Measurements from ENCODE around the gene TGM5. TPM values are rescaled to one million over a fixed set of nuclear protein-coding genes. Genes with fewer than 3 reads are reported as not detected.
"Not testable (repeated sequence)": the region's sequence is repeated elsewhere in the genome, so short reads cannot be mapped to it uniquely, and the experiment has no call there.

Gene TGM5
- total RNA-seq, 2 donors from 2014 or later, result not detected

GRCh38 chr15:43207024-43207423, 59.7 kb downstream of the TGM5 start:
- intact Hi-C loops (cut with DNase I), result no loop called here
- ATAC-seq, result no peak
- DNase-seq, result no peak

GRCh38 chr15:43206054-43206453, 60.7 kb downstream of the TGM5 start:
- intact Hi-C loops (cut with DNase I), result no loop called here
- ATAC-seq (no peak), DNase-seq (no peak)

GRCh38 chr15:43204016-43204901, 62.5 kb downstream of the TGM5 start:
- ATAC-seq (peak; percentile 64 to 73), DNase-seq (peak; percentile 65)
- intact Hi-C loops (cut with DNase I), result loop anchor here in 1 of 2 donors (1.0 kb wide), 1 partner anchor 17 kb away; no protein-coding TSS in a partner anchor

- intact Hi-C loops (cut with DNase I), result no loop called here
- ATAC-seq (no peak), DNase-seq (no peak)
Observed at GRCh38 chr15:43199945-43200488, 66.7 kb downstream of the TGM5 start.

- intact Hi-C loops (cut with DNase I), result no loop called here
- no peak for DNase-seq
- no peak for ATAC-seq
Observed at GRCh38 chr15:43198992-43199391, 67.7 kb downstream of the TGM5 start.

- ATAC-seq; DNase-seq; intact Hi-C loops (cut with DNase I): not testable (repeated sequence)
Observed at GRCh38 chr15:43198556-43198955, 68.2 kb downstream of the TGM5 start.

- intact Hi-C loops (cut with DNase I); ATAC-seq; DNase-seq: not testable (repeated sequence)
Observed at GRCh38 chr15:43197773-43198172, 69.0 kb downstream of the TGM5 start.

GRCh38 chr15:43196760-43197548, 69.8 kb downstream of the TGM5 start:
- DNase-seq, result no peak
- no peak for ATAC-seq
- intact Hi-C loops (cut with DNase I), result no loop called here

GRCh38 chr15:43194795-43195194, 71.9 kb downstream of the TGM5 start:
- ATAC-seq (no peak), DNase-seq (no peak)
- intact Hi-C loops (cut with DNase I), result no loop called here

GRCh38 chr15:43193710-43194109, 73.0 kb downstream of the TGM5 start:
- ATAC-seq (no peak), DNase-seq (no peak)
- intact Hi-C loops (cut with DNase I), result no loop called here

GRCh38 chr15:43190178-43190577, 76.5 kb downstream of the TGM5 start:
- peak; percentile 79 for DNase-seq
- ATAC-seq, result peak in 1 of 2 donors; percentile 36
- intact Hi-C loops (cut with DNase I), result no loop called here

- ATAC-seq, result no peak
- no peak for DNase-seq
- intact Hi-C loops (cut with DNase I), result no loop called here
Observed at GRCh38 chr15:43189296-43189695, 77.4 kb downstream of the TGM5 start.

GRCh38 chr15:43187544-43188155, 79.1 kb downstream of the TGM5 start:
- DNase-seq (no peak), ATAC-seq (no peak)
- intact Hi-C loops (cut with DNase I), result loop anchor here in 1 of 2 donors (1.0 kb wide), 1 partner anchor 17 kb away; no protein-coding TSS in a partner anchor

- ATAC-seq (peak; percentile 10 to 14), DNase-seq (no peak)
- intact Hi-C loops (cut with DNase I), result no loop called here
Observed at GRCh38 chr15:43186003-43186353, 80.8 kb downstream of the TGM5 start.

GRCh38 chr15:43185157-43186002, 81.3 kb downstream of the TGM5 start, which contains the start of gene CCNDBP1:
Gene CCNDBP1 (plus strand): TSS chr15:43185403. CDS start chr15:43185499, 96 bp downstream.
- intact Hi-C loops (cut with DNase I), result no loop called here

GRCh38 chr15:43184407-43185124, 82.2 kb downstream of the TGM5 start:
- intact Hi-C loops (cut with DNase I), result no loop called here
- ATAC-seq, result peak in 1 of 2 donors; percentile 1
- DNase-seq, result no peak

More at GRCh38 chr15:43185157-43186002, 81.3 kb downstream of the TGM5 start, which contains the start of gene CCNDBP1:
- ATAC-seq (peak; percentile 98 to 99), DNase-seq (peak; percentile 97)

GRCh38 chr15:43183270-43183669, 83.5 kb downstream of the TGM5 start:
- ATAC-seq (no peak), DNase-seq (no peak)
- intact Hi-C loops (cut with DNase I), result no loop called here

Measured in left cardiac atrium (tissue), 4 donors.